Ramos (cell line): Measurements from ENCODE around the gene EMB.
"Not testable (repeated sequence)": the region's sequence is repeated elsewhere in the genome, so short reads cannot be mapped to it uniquely, and the experiment has no call there.

ENCODE experiments used
- in situ Hi-C: fragments of 300-500 bp; cut with MboI; formaldehyde crosslinking; loops from one replicate; pipeline ENCODE4 v1.14.3; 2022; ENCODE audit warnings: low sequenced_read_pairs; ENCODE audit not compliant: unreplicated experiment

Gene EMB

DNA sequence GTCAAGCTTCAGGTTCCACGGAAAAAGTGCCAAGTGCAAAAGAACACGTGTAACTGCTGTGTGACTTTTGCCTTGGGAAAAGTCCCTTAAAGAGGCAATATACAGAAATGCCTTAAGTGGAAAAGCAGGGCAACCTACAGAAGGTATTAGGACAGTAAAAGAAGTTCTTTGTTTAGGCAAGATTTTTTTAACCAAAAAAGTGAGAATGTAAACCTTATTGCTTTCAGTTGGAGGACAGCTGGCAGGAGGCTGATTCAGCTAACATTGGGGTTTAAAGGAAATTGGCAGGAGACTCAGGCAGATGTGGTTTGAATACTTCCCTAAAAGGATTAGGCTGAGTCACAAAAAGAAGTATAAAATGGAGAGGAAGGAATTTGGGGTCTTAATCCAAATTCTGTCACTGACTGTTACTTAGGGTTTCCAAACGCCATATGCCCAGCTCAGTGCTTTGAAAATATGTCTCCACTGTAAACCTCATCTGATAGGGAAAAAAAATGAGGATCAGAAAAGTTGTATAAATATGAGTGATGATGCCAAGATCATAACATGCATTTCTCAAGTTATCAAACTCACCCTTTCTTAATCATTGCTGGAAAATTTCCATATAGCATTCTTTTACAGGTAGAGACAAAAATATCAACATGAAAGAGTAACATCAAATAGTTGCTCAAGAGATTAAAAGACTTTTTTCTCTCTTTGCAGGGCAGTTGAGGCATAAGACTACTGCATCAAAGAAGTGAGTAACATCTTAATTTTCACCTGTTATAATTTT, 9.8 kb downstream of the EMB start:
- in situ Hi-C loops = loop anchor here (25.0 kb wide), 1 partner anchor 231 kb away; the partner anchor contains the start of gene PARP8

- in situ Hi-C loops = not testable (repeated sequence)
Observed at GRCh38 chr5:50423100-50423799, 17.8 kb downstream of the EMB start.

GRCh38 chr5:50421184-50421950, 19.7 kb downstream of the EMB start:
- in situ Hi-C loops = not testable (repeated sequence)

- in situ Hi-C loops = no loop called here
Observed at GRCh38 chr5:50420343-50420935, 20.6 kb downstream of the EMB start.

DNA sequence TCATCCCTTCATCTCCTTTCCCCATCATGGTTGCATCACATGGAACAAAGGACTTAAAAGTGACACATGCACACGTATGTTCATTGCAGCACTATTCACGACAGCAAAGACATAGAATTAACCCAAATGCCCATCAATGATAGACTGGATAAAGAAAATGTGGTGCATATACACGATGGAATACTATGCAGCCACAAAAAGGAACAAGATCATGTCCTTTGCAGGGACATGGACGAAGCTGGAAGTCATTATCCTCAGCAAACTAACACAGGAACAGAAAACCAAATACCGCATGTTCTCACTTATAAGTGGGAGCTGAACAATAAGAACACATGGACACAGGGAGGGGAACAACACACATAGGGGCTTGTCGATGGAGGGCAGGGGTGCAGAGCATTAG, 21.4 kb downstream of the EMB start:
- in situ Hi-C loops = not testable (repeated sequence)

GRCh38 chr5:50416637-50417036, 24.5 kb downstream of the EMB start:
- in situ Hi-C loops = not testable (repeated sequence)

DNA sequence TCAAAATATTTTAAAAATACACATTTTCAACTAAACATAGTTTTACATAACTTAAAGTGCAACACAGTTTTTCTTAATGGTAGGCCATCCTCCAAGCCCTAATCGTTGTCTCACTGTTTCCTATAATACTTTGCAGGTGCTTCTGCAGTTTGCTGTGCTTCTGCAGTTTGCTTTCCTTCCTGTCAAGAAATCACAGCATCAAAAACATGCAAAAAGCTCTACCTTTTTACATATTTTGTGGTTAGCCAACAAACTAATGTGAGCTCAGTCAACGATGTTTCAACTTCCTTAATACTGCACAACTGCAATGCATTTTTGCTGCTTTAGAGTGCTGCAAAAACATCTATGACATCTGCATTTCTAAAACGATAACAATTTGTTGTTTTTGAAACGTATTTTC, 25.2 kb downstream of the EMB start:
- in situ Hi-C loops = no loop called here

DNA sequence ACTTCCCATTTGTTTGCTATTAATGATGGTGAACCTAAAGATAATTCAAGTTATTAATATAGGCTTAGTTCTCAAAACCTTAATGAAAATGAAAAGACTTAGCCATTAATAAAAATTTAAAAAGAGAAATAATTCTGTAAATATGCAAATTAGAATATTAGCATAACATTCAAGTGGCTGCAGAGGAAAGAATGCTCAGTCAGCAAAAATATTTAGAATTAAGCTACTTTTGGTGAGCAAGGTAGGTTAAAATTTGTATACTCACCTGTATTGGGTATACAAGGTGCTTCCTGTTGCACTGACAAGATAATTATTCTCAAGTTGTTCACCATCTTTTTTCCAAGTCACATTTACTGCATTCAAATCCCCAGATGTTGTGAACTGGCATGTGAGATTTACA, 30.2 kb downstream of the EMB start:
- in situ Hi-C loops = not testable (repeated sequence)

- in situ Hi-C loops = no loop called here
Observed at GRCh38 chr5:50406877-50407276, 34.2 kb downstream of the EMB start.

DNA sequence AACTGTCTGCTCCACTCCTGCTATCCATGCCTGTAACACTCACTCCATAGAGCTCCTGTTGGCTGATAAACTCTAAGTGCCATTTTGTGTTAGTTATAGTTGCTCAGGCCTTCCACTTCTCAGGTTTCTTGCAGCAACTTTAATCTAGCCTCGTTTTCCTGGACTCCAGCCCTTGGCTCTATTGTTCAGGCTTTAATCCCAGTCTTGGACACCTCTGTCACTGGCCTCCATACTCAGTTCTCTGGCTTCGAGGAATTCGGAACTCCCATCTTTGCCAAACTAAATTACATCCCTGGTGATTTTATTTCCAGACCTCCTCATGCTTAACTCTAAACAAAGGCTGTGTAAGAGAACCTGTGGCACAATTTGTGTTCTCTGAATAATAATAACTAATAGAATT, 39.8 kb downstream of the EMB start:
- in situ Hi-C loops = no loop called here

DNA sequence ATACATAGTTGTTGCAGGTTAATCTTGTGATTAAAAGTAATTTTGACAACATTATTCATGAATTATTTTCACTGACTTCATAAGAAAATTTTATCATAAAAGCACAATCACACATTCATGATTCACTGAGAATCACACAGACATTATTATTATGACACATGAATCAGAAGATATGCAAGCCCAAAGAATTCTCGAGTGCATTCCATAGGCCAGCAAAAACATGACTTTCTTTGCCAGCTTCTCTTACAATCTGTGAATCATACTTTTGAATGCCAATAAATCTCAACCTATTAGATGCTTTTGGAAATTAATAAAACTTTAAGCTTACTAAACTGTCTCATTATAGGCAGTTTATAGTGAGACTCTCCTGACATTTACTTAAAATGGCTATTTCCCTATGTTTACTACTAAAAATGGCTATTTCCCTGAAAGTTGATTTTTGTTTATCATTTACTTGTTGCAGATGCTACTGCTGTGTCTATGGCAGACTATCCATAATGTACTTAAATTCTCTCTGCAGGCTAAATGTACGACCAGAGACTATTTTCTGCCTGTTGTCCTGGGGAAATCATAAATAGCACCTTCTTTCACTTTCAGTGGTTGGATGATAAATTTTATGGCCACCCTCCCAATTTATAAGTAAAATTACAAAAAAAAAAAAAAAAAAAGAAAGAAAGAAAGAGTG, 47.0 kb downstream of the EMB start:
- in situ Hi-C loops = not testable (repeated sequence)

DNA sequence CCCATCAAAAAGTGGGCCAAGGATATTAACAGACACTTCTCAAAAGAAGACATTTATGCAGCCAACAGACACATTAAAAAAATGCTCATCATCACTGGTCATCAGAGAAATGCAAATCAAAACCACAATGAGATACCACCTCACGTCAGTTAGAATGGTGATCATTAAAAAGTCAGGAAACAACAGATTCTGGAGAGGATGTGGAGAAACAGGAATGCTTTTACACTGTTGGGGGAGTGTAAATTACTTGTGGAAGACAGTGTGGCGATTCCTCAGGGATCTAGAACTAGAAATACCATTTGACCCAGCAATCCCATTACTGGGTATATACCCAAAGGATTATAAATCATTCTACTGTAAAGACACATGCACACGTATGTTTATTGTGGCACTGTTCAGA, 48.8 kb downstream of the EMB start:
- in situ Hi-C loops = not testable (repeated sequence)

DNA sequence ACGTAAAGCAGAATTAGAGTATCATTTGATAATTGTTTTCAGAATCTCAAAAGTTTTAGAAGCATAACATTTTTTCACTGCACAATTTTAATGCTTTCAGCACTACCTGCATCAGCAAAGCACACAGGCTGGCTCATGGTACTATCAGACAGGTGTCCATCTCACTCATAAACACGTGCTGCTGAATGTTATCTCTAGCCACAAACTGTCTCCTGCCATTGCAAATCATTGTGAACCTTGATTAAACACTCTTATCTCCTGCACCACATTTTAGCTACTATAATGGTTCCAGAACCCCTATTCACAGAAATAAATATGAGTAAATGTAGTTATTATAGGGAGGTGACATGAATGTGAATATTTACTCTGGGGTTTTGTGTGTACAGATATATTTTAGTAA, 56.7 kb downstream of the EMB start:
- in situ Hi-C loops = not testable (repeated sequence)

DNA sequence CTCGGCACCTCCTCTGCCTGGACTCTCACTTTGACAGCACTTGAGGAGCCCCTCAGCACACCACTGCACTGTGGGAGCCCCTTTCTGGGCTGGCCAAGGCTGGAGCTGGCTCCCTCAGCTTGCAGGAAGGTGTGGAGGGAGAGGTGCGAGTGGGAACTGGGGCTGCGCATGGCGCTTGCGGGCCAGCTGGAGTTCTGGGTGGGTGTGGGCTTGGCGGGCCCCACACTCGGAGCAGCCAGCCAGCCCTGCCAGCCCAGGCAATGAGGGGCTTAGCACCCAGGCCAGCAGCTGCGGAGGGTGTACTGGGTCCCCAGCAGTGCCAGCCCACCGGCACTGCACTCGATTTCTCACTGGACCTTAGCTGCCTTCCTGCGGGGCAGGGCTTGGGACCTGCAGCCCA, 64.4 kb downstream of the EMB start:
- in situ Hi-C loops = not testable (repeated sequence)

DNA sequence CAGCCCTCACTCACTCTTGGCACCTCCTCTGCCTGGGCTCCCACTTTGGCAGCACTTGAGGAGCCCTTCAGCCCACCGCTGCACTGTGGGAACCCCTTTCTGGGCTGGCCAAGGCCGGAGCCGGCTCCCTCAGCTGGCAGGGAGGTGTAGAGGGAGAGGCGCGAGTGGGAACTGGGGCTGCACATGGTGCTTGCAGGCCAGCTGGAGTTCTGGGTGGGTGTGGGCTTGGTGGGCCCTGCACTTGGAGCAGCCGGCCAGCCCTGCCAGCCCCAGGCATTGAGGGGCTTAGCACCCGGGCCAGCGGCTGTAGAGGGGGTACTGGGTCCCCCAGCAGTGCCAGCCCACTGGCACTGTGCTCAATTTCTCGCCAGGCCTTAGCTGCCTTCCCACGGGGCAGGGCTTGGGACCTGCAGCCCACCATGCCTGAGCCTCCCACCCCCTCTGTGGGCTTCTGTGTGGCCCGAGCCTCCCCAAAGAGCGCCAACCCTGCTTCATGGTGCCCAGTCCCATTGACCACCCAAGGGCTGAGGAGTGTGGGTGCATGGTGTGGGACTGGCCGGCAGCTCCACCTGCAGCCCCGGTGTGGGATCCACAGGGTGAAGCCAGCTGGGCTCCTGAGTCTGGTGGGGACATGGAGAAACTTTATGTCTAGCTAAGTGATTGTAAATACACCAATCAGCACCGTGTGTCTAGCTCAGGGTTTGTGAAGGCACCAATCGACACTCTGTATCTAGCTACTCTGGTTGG, 71.6 kb downstream of the EMB start:
- in situ Hi-C loops = not testable (repeated sequence)

DNA sequence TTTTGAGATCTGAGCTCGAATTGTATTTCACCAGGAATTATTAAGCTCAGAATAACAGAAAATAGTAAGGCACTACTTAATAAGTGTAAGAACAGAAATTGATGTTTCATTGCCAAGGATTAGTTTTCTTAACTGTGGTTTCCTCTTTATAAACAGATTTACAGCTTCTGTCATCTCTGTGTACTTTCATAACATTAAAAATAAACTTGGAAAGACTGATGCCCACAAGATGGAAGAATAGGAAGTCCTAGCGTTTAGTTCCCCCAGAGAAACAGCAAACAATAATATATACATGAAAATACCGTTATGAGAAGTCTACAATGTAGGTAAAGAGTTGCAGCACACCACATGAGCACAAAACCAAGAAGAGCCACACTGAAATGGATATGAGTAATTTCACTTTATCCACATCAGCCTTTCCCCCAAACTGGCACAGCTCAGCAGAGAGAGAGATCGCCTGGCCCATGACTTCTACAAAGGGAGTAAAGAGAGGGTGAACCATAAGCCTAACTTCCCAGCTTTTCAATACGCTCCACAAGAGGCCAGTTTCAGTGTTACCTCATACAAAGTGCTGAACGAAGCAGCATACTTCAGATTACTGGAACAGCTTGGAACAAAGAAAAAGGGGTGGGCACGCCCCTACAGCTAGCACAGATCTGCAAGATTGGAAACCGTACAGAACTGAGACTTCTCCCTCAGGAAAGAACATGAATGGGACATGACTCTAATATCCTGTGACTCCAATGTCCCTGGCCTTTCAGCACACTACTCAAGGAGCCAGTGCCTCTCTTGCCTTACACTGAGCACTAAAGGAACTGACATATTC, 75.4 kb downstream of the EMB start:
- in situ Hi-C loops = no loop called here

- in situ Hi-C loops = not testable (repeated sequence)
Observed at GRCh38 chr5:50364535-50365309, 76.4 kb downstream of the EMB start.

GRCh38 chr5:50359187-50359586, 81.9 kb downstream of the EMB start:
- in situ Hi-C loops = no loop called here
